Stimulated activated CD4-positive, alpha-beta T cell treated with anti-CD3 and anti-CD28 coated beads, Interleukin-2, amount 100 ng/mL, for 24 hours (primary cell): ENCODE measurements around the gene FOXS1.
A peak's percentile ranks its signal among the peaks of the same experiment; 100 is the strongest.

Source experiments
- DNase-seq, 2 donors: peaks; one replicate each; pipeline ENCODE4 v3.0.0-alpha.2; 2020

The FOXS1 gene

GRCh38 chr20:31845300-31845863 lies at the start of gene FOXS1:
Gene FOXS1, minus strand, starts transcription at chr20:31845604. Its CDS starts 62 bp downstream, at chr20:31845542.
- no peak for DNase-seq

- no peak for DNase-seq
Measured at GRCh38 chr20:31890646-31891045, 45.2 kb upstream of the FOXS1 start.

GRCh38 chr20:31883829-31884228 lies 38.4 kb upstream of the FOXS1 start:
- no peak for DNase-seq

GRCh38 chr20:31881945-31882344 lies 36.5 kb upstream of the FOXS1 start:
- no peak for DNase-seq

DNA sequence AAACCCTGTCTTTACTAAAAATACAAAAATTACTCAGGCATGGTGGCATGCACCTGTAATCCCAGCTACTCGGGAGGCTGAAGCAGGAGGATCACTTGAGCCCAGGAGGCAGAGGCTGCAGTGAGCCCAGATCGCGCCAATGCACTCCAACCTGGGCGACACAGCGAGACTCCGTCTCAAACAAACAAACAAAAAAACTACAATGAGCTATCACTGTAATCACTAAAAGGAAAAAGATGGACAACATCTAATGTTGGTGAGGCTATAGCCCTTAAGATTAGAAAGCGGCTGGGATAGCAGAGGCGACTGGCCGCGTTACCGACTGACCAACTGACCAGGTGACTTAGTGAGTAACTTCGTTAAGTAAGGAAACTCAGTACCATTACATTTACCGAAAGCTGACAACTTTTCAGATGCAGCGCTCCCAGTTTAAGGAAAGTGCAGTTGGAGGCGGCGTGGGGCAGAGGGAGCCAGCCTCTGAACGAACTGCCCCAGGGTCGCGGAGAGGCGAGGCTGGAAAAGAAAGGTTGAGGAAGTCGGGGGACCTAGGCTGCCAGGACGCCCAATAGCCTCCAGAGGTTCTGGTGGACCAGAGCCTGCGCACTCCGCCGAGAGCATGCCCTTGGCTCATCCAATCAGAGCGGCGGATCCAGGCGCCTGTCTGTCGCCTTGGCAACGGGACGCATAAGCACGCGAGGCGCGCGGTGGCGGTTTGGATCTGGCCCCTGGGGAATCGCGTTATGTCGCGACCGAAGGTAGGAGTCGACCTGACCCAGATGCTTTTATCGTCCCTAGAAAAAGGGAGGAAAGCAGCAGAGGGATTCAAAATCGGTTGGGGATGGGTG lies 34.0 kb upstream of the FOXS1 start:
- peak; percentile 84 to 87 for DNase-seq

DNA sequence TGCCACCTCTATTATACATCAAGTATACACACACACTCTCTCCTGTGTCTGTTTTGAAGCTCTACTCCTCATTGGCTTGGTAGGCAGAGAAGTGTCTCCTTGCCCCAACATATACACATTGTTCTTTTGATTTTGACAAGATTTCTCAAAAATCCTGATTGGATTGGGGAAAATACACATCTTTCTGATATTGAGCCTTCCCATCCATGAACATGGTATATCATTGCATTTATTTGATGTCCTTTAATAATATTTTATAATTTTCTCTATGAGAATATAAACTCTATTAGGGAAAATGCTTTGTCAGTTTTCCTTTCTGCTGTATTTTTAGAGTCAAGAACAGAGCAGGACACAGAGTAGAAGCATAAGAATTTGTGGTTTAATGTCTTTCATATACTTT lies 32.3 kb upstream of the FOXS1 start:
- DNase-seq = no peak

DNA sequence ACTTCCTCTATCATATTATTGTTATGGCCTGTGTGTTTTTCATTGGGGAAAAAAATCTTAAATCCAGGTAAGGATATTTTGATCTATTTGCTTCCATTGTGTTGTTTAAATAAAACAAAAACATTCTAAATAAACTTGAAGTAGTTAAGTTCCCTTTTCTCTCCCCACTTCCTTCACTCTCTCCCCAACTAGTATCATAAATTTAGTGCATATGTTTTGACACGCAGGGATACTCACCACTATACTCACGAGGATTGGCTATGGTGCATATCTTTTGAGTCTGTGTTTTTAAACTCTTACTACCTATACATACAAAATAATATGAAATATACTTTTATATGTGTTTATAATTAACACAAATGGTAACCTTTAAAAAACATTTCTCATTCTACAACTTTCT lies 30.3 kb upstream of the FOXS1 start:
- DNase-seq = no peak

DNA sequence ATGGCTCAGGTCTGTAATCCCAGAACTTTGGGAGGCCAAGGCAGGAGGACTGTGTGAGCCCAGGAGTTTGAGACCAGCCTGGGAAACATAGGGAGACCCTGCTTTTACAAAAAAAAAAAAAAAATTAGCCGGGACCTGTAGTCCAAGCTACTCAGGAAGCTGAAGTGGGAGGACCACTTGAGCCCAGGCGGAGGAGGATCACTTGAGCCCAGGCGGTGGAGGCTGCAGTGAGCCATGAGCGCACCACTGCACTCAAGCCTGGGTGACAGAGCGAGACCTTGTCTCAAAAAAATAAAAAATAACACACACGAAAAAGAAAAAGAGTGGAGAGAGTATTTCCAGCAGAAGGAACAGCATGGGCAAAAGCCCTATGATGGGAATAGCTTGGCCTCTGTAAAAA lies 27.0 kb upstream of the FOXS1 start:
- no peak for DNase-seq

DNA sequence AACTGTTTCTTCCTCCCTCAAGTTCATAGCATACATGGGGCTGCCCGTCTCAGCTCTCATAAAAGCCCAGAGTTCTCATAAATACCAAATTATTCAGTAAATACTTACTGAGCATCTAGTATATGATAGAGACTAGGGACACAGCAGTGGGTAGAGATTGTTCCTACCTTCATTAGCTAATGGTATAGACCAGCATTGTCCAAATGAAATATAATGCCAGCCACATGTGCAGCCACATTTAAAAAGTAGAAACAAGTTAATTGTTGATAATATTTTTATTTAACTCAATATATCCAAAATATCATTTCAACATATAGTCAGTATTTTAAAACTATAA lies 26.2 kb upstream of the FOXS1 start:
- no peak for DNase-seq

- no peak for DNase-seq
Measured at GRCh38 chr20:31870726-31871617, 25.6 kb upstream of the FOXS1 start.

GRCh38 chr20:31869942-31870725 lies 24.7 kb upstream of the FOXS1 start, which contains the start of the genes DUSP15 and TTLL9:
Gene DUSP15, minus strand, starts transcription at chr20:31870527. Its CDS starts 190 bp downstream, at chr20:31870337.
Gene TTLL9, plus strand, starts transcription at chr20:31870634. Its CDS starts 493 bp downstream, at chr20:31871127.
- DNase-seq = no peak

- no peak for DNase-seq
Measured at GRCh38 chr20:31869673-31869941, 24.2 kb upstream of the FOXS1 start.

- no peak for DNase-seq
Measured at GRCh38 chr20:31868853-31869672, 23.7 kb upstream of the FOXS1 start.

- no peak for DNase-seq
Measured at GRCh38 chr20:31866221-31866620, 20.8 kb upstream of the FOXS1 start.

- DNase-seq = no peak
Measured at GRCh38 chr20:31864521-31865400, 19.4 kb upstream of the FOXS1 start.

GRCh38 chr20:31863296-31864085 lies 18.1 kb upstream of the FOXS1 start:
- no peak for DNase-seq

DNA sequence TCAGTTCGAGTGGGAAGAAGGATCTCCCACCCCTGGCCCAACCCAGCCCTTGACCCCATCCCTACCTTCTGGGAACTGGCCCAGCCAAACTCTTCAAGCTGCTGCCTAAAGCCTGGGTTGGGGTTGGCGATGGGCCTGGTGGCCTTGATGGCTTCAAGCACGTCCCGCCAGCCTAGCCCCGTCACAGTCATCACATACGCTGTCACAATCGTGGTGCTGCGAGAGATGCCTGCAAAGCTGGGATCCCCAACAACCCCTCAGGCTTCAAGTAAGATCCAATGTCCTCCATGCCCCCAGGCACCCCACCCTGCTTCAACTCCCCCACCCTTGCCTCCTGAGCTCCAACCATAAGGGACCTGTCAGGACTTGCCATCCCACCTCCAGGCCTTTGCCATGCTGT lies 17.1 kb upstream of the FOXS1 start:
- DNase-seq = no peak

DNA sequence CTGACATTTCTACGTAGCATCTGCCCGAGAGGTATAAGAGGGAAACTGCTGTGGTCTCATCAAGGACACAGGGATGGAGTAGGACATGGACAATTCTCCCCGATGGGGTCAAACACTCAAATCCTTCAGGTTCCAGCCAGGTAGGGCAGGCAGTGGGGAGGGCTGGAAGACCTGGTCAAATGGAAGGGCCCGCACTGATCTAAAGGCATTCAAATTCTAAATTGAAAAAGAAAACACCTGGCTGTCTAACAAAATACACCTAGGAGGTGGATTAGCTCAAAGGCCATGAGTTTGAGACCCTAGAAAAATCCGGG lies 16.7 kb upstream of the FOXS1 start:
- DNase-seq = no peak

GRCh38 chr20:31861385-31862156 lies 16.2 kb upstream of the FOXS1 start:
- peak; percentile 64 to 75 for DNase-seq

DNA sequence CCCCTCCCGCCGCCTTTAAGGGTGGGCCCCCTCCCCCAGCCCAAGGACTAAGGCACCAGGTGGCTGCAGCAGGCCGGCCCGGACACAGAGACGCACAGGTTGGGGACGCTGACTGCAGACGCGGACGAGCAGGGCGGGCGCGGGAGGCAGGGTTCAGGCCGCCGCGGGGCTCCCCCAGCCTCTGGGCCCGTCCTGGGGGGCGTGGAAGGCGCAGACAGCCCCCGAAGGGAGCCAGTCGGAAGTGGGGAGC lies 15.7 kb upstream of the FOXS1 start:
- no peak for DNase-seq
